Epithelial cell of proximal tubule (primary cell): ENCODE measurements around the gene CLEC2A. TPM values are rescaled to one million over a fixed set of nuclear protein-coding genes. Genes with fewer than 3 reads are reported as not detected.
"Not testable (repeated sequence)": the region's sequence is repeated elsewhere in the genome, so short reads cannot be mapped to it uniquely, and the experiment has no call there.

ENCODE experiments used
- DNase-seq: peaks from one replicate; pipeline ENCODE4 v3.0.0-alpha.2; 2011; ENCODE audit warnings: low read depth
- H3K4me3 ChIP-seq: 2 replicates; pipeline ENCODE4 v1.5.1; 2011; ENCODE audit warnings: low read depth, mild to moderate bottlenecking, low read length
- total RNA-seq: library from RNA; depleted of rRNA; stranded (reverse); fragments of >200 nt; gene quantifications from 2 replicates; pipeline ENCODE4 v1.2.3, GENCODE V29; 2015
- TF ChIP-seq, protein P1 (sequence below): conservative IDR thresholded peaks from 2 replicates; pipeline ENCODE4 v1.5.1; 2012; ENCODE audit warnings: low read depth, mild to moderate bottlenecking, low read length

CLEC2A gene
- total RNA-seq, 1 donor from 2014 or later = not detected

DNA sequence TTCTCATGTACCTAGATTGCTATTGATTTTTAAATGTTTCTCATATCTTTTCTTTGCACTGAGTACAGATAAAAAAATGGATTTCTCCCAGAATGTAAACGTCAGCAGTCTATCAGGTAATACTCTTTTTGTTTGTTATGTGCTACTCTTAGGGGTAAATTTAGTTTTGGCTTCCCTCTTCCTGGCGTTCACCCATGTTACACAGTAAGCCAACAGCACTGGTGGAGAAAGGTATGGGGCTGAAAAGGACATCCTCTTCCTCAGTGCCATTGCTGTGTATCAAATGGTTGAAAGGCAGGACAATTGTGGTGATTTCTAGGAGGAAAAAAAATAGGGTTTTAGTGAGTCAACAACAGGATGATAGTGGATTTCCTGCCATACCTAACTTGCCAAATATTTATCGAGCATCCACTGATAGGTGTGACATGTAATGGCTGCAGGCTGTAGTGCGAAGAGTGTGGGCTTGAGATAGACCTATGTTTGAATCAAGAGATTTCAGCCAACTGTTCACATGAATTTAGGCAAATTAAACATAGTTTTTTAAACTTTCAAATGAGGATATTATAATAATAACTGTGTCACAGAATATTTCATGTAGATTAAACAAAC lies 43.4 kb downstream of the CLEC2A start:
- TF ChIP-seq, protein P1, sequence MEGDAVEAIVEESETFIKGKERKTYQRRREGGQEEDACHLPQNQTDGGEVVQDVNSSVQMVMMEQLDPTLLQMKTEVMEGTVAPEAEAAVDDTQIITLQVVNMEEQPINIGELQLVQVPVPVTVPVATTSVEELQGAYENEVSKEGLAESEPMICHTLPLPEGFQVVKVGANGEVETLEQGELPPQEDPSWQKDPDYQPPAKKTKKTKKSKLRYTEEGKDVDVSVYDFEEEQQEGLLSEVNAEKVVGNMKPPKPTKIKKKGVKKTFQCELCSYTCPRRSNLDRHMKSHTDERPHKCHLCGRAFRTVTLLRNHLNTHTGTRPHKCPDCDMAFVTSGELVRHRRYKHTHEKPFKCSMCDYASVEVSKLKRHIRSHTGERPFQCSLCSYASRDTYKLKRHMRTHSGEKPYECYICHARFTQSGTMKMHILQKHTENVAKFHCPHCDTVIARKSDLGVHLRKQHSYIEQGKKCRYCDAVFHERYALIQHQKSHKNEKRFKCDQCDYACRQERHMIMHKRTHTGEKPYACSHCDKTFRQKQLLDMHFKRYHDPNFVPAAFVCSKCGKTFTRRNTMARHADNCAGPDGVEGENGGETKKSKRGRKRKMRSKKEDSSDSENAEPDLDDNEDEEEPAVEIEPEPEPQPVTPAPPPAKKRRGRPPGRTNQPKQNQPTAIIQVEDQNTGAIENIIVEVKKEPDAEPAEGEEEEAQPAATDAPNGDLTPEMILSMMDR = no peak
- H3K4me3 ChIP-seq = no peak overlapping the region
- no peak for DNase-seq

DNA sequence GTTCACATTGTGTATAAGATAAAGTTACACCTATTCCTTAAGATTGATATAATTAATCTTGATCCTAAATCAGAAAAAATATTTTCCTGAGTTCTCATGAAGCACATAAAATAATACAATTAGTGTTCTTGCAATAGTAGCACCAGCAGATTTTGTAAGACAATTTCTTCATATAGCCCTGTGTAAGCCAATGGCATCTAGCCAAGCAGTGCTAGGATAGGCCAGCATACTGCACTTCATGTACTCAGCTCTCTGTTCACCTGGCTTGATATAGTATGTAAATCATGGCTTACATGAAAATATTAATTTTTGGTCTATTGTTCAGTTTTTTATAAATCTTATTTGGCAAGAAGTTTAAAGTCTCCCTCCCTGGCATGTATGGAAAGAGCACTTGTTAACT lies 49.0 kb downstream of the CLEC2A start:
- no peak overlapping the region for H3K4me3 ChIP-seq
- DNase-seq = no peak
- TF ChIP-seq, protein P1 = no peak

DNA sequence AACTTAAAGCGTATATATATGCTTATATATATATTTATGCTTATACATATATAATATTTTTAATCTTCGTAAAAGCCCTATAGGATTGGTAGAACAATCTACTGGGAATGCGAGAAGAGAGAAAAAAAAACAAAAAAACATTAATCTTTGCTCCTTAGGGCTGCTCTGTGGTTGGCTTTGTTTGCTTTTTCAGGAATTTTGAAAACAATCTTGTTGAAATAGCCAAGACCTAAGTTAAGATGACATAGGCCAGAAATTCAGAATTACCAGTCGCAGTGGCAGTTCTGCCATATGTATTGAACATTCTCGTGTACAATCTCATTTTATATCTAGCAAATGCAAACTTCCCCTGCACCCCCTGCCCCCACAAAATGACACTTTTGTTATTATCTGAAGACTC lies 50.2 kb downstream of the CLEC2A start:
- no peak for DNase-seq
- TF ChIP-seq, protein P1 = no peak
- no peak overlapping the region for H3K4me3 ChIP-seq

DNA sequence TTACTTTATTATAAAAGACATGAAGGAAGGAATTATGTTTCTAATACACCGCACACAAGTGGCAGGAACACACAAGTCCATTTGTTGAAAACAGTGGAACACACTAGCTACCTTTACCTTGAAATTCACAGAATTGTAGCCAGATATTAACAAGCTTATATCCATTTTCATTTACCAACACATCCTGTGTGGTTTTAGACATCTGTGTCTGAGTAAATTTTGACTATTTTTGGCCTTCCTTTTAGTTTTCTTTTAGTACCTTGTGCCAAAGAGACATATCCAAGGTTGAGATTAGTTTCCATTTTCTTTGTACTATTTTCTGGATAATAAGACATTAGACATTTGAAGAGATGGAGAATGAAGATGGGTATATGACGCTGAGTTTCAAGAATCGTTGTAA lies 50.9 kb downstream of the CLEC2A start, which contains the start of gene KLRF2:
KLRF2 (plus strand) TSS at position 244 of the 400 bp plus-strand sequence; CDS start at position 351, 107 bp downstream.
- H3K4me3 ChIP-seq = no peak within 1 kb of the TSS
- DNase-seq = no peak
- TF ChIP-seq, protein P1 = no peak

DNA sequence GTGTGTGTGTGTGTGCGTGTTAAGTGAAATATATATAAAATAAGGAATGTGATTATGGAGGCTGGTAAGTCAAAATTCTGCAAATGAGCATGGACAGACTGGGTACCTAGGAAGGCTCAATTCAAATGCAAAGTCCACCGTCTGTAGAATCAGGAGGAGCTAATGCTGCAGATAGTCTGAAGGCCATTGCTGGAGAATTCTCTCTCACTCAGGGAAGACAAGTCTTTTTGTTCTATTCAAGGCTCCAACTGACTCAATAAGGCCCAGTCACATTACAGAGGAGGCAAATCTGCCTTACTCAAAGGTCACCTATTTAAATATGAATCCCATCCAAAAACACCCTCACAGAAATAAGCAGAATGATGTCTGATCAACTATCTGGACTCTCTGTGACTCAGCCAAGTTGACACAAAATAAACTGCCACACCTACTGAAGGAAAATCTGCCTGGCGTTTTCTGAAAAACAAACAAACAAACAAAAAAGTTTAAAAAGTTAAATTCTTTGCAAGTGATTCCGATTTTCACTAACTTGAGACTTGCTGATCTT lies 51.6 kb downstream of the CLEC2A start:
- DNase-seq = no peak
- no peak overlapping the region for H3K4me3 ChIP-seq
- TF ChIP-seq, protein P1 = no peak

DNA sequence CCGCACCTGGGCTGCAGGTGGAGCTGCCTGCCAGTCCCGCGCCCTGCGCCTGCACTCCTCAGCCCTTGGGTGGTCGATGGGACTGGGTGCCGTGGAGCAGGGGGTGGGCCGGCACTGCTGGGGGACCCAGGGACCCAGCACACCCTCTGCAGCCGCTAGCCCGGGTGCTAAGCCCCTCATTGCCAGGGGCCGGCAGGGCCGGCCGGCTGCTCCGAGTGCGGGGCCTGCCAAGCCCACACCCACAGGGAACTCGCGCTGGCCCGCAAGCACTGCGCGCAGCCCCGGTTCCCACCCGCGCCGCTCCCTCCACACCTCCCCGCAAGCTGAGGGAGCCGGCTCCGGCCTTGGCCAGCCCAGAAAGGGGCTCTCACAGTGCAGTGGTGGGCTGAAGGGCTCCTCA lies 56.0 kb downstream of the CLEC2A start:
- DNase-seq, H3K4me3 ChIP-seq: not testable (repeated sequence)

DNA sequence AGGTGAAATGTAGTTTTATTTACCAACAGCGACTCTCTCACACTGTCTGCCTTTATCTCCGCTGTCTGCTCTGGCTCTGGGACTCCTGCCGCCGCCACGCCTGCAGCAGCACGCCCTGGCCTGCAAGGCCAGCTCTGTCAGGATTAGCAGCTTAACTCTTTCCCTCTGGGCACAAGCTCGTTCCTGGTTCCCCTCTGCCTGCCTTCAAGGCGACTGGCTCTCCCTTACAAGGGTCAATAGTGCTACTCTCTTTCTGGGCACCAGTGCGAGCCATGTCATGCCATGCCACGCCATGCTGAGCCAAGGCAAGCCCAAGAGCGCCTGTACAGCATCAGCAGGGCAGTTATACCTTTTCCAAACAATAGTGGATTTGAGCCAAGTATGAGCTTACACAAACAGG lies 59.4 kb downstream of the CLEC2A start:
- TF ChIP-seq, protein P1 = no peak
- DNase-seq = no peak
- H3K4me3 ChIP-seq = no peak overlapping the region
